Esophagus mucosa (tissue), 1 donor: ENCODE results near the gene SLC4A9. TPM values are rescaled to one million over a fixed set of nuclear protein-coding genes. Genes with fewer than 3 reads are reported as not detected.

Source experiments
- ATAC-seq: fragments of 200-7000 bp; cut with Tn5 transposase; one replicate; pipeline ENCODE4 v1.9.1; 2020
- total RNA-seq: library from RNA; stranded (reverse); gene quantifications from one replicate; pipeline ENCODE4 v1.2.4, GENCODE V29; 2023
- donor health status: DM: yes; HTN: yes; CAD: no.

SLC4A9 gene
- 0.08 TPM for total RNA-seq

- ATAC-seq: no peak
These were observed at the start of gene SLC4A9 for GRCh38 chr5:140360101-140360500. Gene SLC4A9, plus strand, starts transcription at chr5:140360194. Its CDS starts 43 bp downstream, at chr5:140360237.

- ATAC-seq: no peak
These were observed 49.6 kb upstream of the SLC4A9 start for GRCh38 chr5:140310434-140310833.

- peak; percentile 63 for ATAC-seq
These were observed 49.0 kb upstream of the SLC4A9 start for GRCh38 chr5:140311011-140311467.

GRCh38 chr5:140312067-140312790, 47.8 kb upstream of the SLC4A9 start:
- peak; percentile 95 for ATAC-seq

GRCh38 chr5:140312791-140313189, 47.2 kb upstream of the SLC4A9 start:
- ATAC-seq: no peak

- peak; percentile 57 for ATAC-seq
These were observed 42.1 kb upstream of the SLC4A9 start for GRCh38 chr5:140317859-140318258.

GRCh38 chr5:140318792-140319191, 41.2 kb upstream of the SLC4A9 start:
- peak; percentile 45 for ATAC-seq

- no peak for ATAC-seq
These were observed 40.2 kb upstream of the SLC4A9 start for GRCh38 chr5:140319833-140320232.

GRCh38 chr5:140321796-140322195, 38.2 kb upstream of the SLC4A9 start:
- peak; percentile 68 for ATAC-seq

- peak; percentile 49 for ATAC-seq
These were observed 37.0 kb upstream of the SLC4A9 start for GRCh38 chr5:140322751-140323731.

GRCh38 chr5:140324041-140324600, 35.9 kb upstream of the SLC4A9 start:
- ATAC-seq: no peak

- ATAC-seq: peak; percentile 35
These were observed 35.3 kb upstream of the SLC4A9 start for GRCh38 chr5:140324617-140325241.

GRCh38 chr5:140325486-140325885, 34.5 kb upstream of the SLC4A9 start:
- ATAC-seq: no peak

GRCh38 chr5:140327589-140327988, 32.4 kb upstream of the SLC4A9 start:
- ATAC-seq: no peak

GRCh38 chr5:140328036-140328764, 31.8 kb upstream of the SLC4A9 start:
- no peak for ATAC-seq

GRCh38 chr5:140329739-140330481, 30.1 kb upstream of the SLC4A9 start:
- no peak for ATAC-seq

GRCh38 chr5:140331638-140332037, 28.4 kb upstream of the SLC4A9 start:
- ATAC-seq: peak; percentile 18

GRCh38 chr5:140336388-140336787, 23.6 kb upstream of the SLC4A9 start:
- no peak for ATAC-seq

- peak; percentile 30 for ATAC-seq
These were observed 22.1 kb upstream of the SLC4A9 start for GRCh38 chr5:140337880-140338279.

GRCh38 chr5:140338336-140338735, 21.7 kb upstream of the SLC4A9 start:
- ATAC-seq: no peak

GRCh38 chr5:140338908-140339307, 21.1 kb upstream of the SLC4A9 start:
- ATAC-seq: no peak
